Stimulated activated naive CD8-positive, alpha-beta T cell treated with anti-CD3 and anti-CD28 coated beads, Interleukin-15, Interleukin-2, amounts not matched to agents 100 ng/mL and 50 ng/mL, for 24 hours (primary cell): ENCODE data around the gene KSR2.

Experiments used
- H3K27ac Mint-ChIP-seq: one replicate; pipeline ENCODE4 v1.8.0; 2021; ENCODE audit warnings: mild to moderate bottlenecking, mixed read lengths
- H3K27me3 Mint-ChIP-seq: one replicate; pipeline ENCODE4 v1.8.0; 2021; ENCODE audit warnings: mixed read lengths
- H3K36me3 Mint-ChIP-seq: one replicate; pipeline ENCODE4 v1.8.0; 2021; ENCODE audit warnings: low read depth, mixed read lengths
- H3K4me1 Mint-ChIP-seq: one replicate; pipeline ENCODE4 v1.8.0; 2021; ENCODE audit warnings: low read depth, mixed read lengths
- H3K4me3 Mint-ChIP-seq: one replicate; pipeline ENCODE4 v1.8.0; 2021; ENCODE audit warnings: mild to moderate bottlenecking, mixed read lengths
- H3K9me3 Mint-ChIP-seq: one replicate; pipeline ENCODE4 v1.8.0; 2021; ENCODE audit warnings: mixed read lengths

KSR2 gene

DNA sequence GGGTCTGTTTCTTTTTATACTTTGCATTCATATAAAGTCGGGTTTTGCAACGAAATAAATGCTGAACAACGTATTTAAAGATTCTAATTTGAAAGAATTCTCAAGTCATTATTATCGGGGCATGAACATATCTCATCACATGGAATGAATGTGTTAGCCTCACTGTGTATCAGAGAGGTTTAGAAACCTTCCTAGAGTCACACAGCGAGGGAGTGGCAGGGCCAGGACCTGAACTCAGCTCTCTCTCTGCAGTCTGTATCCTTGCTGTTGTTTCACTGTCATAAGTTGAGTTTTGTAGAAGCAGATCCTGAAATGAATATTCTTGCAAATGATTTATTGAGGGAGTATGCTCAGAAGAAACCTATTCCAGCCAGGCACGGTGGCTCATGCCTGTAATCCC is 398.2 kb downstream of the KSR2 start:
- H3K36me3 Mint-ChIP-seq, result no peaks in the 10 kb centered on the region
- H3K27ac Mint-ChIP-seq, result no peak overlapping the region
- no peaks in the 10 kb centered on the region for H3K27me3 Mint-ChIP-seq
- H3K4me3 Mint-ChIP-seq, result no peak overlapping the region
- no peaks in the 10 kb centered on the region for H3K9me3 Mint-ChIP-seq
- H3K4me1 Mint-ChIP-seq, result no peaks in the 10 kb centered on the region

DNA sequence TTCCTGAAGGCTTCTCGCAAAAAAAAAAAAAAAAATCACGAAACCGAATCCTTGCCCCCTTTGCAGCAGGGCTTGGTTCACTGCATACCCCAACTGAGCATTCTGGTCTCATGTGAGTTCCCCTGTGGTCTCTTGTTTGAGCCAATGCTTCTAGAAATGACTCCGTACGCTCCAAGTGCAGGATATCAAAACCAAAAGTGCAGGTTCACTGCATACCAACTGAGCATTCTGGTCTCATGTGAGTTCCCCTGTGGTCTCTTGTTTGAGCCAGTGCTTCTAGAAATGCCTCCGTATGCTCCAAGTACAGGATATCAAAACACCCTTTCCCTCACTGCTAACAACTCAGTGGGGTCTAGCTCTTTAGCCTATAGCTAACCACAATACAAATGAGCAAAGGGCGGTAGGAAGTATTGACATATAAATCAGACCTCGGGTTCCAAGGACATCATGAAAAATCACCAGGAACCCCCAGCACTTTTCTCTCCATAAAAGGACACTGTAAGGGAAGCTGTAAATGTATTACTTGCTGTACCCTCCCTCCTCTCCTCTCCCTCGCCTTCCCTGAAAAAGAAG is 401.1 kb downstream of the KSR2 start:
- Mint-ChIP-seq H3K27me3 (peaks cover 3% of the 10 kb centered on the region), H3K4me1 (no peaks in the 10 kb centered on the region), H3K9me3 (no peaks in the 10 kb centered on the region), H3K36me3 (no peaks in the 10 kb centered on the region), H3K27ac (no peak overlapping the region), H3K4me3 (no peak overlapping the region)

DNA sequence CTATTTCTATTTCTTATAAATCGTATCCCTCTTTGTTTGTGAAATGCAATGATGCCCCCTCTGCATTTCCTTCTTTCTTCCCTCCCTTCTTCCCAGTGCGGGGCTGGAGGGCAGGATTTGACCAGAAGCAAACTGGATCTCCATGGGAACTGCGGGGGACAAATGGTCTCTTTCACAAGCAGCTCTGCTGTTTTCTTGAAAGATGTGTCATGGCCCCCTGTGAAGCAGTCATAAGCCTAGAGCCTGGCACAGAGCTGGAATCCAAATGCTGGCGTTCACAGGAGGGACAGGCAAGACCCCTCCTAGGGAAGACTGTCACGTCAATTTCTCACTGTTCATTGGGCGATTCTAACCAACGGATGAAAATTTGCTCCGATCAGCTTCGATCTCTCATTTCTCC is 403.9 kb downstream of the KSR2 start:
- no peaks in the 10 kb centered on the region for H3K4me1 Mint-ChIP-seq
- H3K9me3 Mint-ChIP-seq, result no peaks in the 10 kb centered on the region
- H3K4me3 Mint-ChIP-seq, result no peak overlapping the region
- H3K27me3 Mint-ChIP-seq, result peaks cover 3% of the 10 kb centered on the region
- H3K36me3 Mint-ChIP-seq, result no peaks in the 10 kb centered on the region
- H3K27ac Mint-ChIP-seq, result no peak overlapping the region

DNA sequence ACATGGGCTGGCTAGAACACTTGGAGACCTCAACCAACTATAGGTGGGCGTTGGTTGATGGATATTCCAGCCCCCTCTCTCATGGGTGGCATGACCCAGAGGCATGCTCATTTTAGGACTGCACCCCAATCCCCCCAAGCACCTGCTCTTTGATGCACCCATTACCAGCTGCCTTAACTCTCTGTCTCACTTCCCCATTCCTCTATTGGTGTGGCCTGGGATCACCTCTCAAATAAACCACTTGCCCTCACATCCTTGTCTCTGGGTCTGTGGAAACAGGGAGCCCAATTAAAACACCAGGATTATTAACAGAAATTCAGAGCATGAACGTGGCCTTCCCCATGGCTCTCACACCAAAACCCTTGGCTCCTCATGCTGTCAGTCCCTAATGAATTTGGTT is 405.1 kb downstream of the KSR2 start:
- Mint-ChIP-seq H3K4me3 (no peak overlapping the region), H3K27me3 (peaks cover 3% of the 10 kb centered on the region), H3K4me1 (no peaks in the 10 kb centered on the region), H3K27ac (no peak overlapping the region), H3K36me3 (no peaks in the 10 kb centered on the region), H3K9me3 (no peaks in the 10 kb centered on the region)

DNA sequence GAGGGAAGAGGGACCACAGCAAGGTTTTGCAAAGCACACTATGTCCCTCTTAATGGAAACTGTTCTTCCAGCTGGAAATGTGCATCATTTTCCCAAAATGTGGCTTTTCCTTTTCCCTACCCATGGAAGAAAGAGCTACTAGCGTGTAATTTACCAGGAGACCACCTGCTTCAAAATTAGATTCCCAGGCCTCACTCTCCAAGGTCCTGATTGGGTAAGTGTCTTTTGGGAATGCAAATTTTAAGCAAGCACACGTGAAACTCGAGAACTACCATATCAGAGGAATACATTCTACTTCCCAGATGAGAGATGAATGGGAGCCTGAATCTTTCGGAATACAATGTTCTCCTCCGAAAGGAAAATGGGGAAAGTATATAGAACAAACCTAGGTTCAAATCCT is 405.8 kb downstream of the KSR2 start:
- H3K9me3 Mint-ChIP-seq, result no peaks in the 10 kb centered on the region
- H3K27ac Mint-ChIP-seq, result no peak overlapping the region
- peaks cover 3% of the 10 kb centered on the region for H3K27me3 Mint-ChIP-seq
- H3K36me3 Mint-ChIP-seq, result no peaks in the 10 kb centered on the region
- H3K4me1 Mint-ChIP-seq, result no peaks in the 10 kb centered on the region
- no peak overlapping the region for H3K4me3 Mint-ChIP-seq

DNA sequence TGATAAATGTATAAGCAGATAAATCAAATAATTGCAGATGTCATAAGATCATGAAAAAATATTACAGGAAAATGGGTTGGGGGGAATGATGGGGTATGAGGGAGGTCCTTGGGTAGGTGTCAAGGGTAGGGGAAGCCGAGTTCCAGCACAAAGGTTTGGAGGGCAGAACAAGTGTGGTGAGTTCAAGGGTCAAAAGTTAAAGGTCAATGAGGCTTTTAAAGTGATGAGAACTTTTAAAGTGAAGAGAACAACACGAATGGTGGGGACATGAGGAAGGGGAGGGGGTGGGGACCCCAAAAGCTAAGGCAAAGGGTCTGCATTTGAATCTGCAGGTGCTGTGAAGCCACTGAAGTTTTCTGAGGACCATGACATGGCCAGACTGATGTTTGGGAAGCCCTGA is 406.8 kb downstream of the KSR2 start:
- Mint-ChIP-seq H3K27ac (no peak overlapping the region), H3K9me3 (no peaks in the 10 kb centered on the region), H3K4me1 (no peaks in the 10 kb centered on the region), H3K27me3 (peaks cover 3% of the 10 kb centered on the region), H3K4me3 (no peak overlapping the region), H3K36me3 (no peaks in the 10 kb centered on the region)

DNA sequence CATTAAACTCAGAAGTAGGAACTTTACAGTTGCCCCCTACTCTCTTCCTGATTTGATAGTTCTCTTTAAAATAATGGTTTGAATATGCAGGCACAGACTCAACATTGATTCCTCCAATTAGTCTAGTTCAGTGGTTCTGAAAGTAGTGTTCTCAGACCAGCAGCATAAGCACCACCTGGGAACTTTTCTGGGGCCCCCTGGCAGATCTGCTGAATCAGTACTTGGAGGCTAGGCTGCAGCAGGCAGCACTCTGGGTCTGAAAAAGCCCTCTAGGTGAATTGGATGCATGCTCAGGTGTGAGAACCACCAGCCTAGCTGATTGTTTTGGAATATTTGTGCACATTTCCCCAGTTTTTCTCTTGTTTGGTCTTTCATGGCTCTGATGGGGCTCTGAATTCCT is 408.8 kb downstream of the KSR2 start:
- Mint-ChIP-seq H3K4me1 (no peaks in the 10 kb centered on the region), H3K27ac (no peak overlapping the region), H3K4me3 (no peak overlapping the region), H3K9me3 (no peaks in the 10 kb centered on the region), H3K27me3 (no peaks in the 10 kb centered on the region), H3K36me3 (no peaks in the 10 kb centered on the region)

DNA sequence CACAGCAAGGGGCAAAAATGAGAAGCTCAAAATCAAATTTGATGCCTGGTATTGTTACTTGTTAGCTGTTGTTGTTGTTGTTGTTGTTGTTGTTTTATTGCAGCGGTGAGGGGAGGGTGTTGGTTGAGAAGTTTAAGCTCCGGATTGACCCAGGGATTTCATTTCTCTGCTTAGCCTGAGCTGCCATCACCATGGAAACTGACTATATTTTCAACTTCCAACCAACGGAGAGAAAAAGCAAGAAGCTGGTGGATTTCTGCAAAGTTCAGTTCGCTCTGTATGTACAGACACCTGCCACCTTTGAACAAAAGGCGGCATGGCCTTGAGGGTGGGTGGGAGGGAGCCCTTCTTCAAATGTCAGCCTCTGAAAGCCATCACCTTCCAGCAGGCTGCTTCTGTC is 412.9 kb downstream of the KSR2 start:
- H3K27ac Mint-ChIP-seq, result no peak overlapping the region
- H3K36me3 Mint-ChIP-seq, result no peaks in the 10 kb centered on the region
- H3K4me1 Mint-ChIP-seq, result no peaks in the 10 kb centered on the region
- H3K4me3 Mint-ChIP-seq, result no peak overlapping the region
- H3K9me3 Mint-ChIP-seq, result peaks cover 13% of the 10 kb centered on the region
- peaks cover 6% of the 10 kb centered on the region for H3K27me3 Mint-ChIP-seq

DNA sequence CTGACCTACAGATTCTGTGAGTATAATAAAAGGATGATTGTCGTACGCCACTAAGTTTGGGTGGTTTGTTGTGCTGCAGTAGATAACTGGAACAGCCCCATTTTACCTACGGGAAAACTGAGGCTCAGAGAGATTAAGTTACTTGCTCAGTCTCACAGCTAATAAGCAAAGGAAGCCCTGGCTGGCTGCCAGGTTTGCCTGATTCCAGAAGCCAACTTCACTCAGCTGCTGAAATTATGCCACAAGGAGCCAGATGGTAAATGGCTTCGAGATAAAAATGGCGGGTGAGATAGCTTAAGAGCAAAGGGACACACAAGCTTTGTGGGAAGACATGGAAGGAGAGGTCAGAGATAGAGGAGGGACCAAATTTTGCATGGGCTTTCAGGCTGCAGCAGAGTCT is 415.8 kb downstream of the KSR2 start:
- Mint-ChIP-seq H3K9me3 (peaks cover 13% of the 10 kb centered on the region), H3K4me1 (no peaks in the 10 kb centered on the region), H3K27ac (no peak overlapping the region), H3K4me3 (no peak overlapping the region), H3K36me3 (no peaks in the 10 kb centered on the region), H3K27me3 (peaks cover 6% of the 10 kb centered on the region)

DNA sequence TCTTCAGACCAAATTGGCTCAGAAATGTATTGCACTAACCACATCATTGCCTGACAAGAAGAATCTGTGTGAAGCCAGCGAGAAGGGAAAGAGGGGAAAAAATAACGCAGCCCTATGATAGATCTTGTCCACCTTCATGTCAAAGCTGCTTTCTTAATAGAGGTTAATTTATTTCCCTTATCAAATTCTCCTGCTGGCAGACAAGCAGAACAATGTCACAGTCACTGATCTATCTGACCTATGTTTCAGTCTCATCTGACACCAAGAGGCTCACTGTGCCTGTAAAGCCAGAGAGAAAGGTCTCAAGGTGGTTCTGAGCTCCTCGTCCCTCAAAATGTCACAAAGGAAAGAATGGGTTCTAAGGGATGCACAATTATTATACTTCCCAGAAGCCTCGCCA is 417.1 kb downstream of the KSR2 start:
- H3K27ac Mint-ChIP-seq, result no peak overlapping the region
- no peaks in the 10 kb centered on the region for H3K36me3 Mint-ChIP-seq
- peaks cover 6% of the 10 kb centered on the region for H3K27me3 Mint-ChIP-seq
- no peaks in the 10 kb centered on the region for H3K4me1 Mint-ChIP-seq
- H3K9me3 Mint-ChIP-seq, result peaks cover 13% of the 10 kb centered on the region
- H3K4me3 Mint-ChIP-seq, result no peak overlapping the region

DNA sequence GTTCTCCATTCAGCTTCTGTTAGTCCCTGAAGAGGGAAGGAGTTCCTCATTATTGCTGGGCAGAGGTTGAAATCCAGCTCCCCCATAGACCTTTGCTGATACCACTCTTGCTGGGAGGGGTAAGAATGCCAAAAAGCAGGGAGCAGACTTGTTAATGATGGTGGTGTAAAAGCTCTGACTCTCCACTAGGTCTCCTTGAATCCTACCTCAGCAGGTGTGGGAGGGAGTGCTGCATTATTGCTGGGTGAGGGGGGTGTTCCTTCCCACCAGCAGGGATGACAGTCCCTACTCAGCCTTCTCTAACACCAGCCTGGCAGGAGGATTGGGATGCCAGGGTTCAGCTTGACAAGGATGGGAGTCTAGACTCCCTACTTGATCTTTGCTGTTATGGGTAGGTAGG is 421.6 kb downstream of the KSR2 start:
- Mint-ChIP-seq H3K36me3 (no peaks in the 10 kb centered on the region), H3K4me3 (no peak overlapping the region), H3K4me1 (no peaks in the 10 kb centered on the region), H3K27me3 (peaks cover 6% of the 10 kb centered on the region), H3K9me3 (no peaks in the 10 kb centered on the region), H3K27ac (no peak overlapping the region)

DNA sequence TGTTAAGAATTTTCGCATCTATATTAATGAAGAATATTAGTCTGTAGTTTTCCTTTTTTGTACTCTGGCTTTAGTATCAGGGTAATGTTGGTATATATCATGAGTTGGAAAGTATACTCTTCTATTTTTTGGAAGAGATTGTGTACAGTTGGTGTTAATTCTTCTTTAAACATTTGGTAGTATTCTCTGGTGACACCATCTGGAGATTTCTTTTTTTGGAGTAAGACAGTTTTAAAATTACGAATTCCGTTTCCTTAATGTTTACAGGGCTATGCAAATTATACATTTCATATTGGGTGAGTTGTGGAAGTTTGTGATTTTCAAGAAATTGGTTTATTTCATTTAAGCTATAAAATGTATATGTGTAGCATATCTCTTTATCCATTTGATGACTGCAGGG is 423.6 kb downstream of the KSR2 start:
- Mint-ChIP-seq H3K27ac (no peak overlapping the region), H3K9me3 (no peaks in the 10 kb centered on the region), H3K4me1 (no peaks in the 10 kb centered on the region), H3K27me3 (no peaks in the 10 kb centered on the region), H3K36me3 (no peaks in the 10 kb centered on the region), H3K4me3 (no peak overlapping the region)

DNA sequence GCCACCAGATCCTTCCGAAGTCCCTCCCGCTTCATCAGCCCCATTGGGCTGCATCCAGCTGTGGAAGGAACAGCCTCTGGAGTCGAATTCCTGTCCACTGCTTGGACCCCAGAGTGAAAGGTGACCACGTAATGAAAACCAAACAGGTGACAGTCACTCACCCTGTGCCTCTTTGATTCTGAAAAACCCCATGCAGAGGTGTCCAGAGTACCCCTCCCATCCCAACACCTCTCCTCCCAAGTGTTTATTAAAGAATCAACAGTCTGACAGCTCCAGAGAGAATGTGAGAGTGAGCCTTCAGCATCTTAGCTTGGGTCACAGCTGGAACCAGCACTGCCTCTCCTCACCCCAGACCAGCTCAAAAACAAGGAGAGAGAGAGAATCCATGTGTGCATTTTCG is 428.8 kb downstream of the KSR2 start:
- Mint-ChIP-seq H3K27me3 (no peaks in the 10 kb centered on the region), H3K9me3 (no peaks in the 10 kb centered on the region), H3K36me3 (no peaks in the 10 kb centered on the region), H3K27ac (no peak overlapping the region), H3K4me3 (no peak overlapping the region), H3K4me1 (no peaks in the 10 kb centered on the region)

DNA sequence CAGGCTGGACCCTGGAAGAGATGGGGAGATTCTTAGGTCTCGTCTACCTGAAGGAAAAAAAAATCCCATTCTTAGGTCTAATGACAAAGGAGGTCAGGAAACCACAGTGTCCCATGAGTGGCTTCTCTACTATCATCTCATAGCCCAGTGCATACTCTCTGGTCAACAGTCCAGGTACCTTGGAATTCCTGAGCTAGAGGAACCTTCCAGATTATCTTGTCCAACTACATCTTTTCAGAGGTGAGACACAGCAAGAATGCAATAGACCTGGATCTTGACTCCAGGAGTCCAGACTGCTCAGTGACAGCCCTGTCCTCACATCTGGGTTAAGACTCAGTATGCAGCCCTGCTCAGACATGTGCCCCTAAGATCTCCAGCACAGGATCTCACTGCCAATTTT is 429.9 kb downstream of the KSR2 start:
- Mint-ChIP-seq H3K27me3 (no peaks in the 10 kb centered on the region), H3K9me3 (no peaks in the 10 kb centered on the region), H3K36me3 (no peaks in the 10 kb centered on the region), H3K4me1 (no peaks in the 10 kb centered on the region), H3K27ac (no peak overlapping the region), H3K4me3 (no peak overlapping the region)

DNA sequence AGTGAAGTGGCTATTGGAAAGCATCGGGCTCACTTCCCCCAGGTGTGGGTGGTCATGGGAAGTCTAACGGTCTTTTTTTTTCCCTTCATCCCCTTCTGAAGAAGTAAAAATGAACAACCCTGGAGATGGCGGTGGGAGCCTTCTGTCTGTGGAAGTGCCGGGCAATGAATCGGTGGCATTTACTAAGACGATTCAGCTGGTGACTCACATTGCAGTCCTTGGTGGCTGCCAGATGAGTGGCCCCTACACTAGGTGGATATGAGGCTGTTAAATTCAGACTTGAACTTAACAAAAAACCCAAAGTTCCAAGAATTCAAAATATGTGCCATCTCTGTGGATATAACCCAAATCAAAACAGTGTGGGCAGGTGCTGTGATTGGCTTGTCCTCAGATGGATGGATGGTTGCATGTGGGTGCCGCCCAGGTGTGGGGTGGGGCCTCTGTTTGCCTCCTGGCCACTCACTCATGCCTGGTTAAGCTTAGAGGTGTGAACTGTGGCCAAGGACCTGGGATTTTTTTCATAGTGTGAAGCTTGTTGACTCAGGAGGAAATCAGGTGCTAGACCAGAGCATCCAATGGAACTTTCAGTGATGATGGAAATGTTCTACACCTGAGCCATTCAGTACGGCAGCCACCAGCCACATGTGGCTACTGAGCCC is 430.6 kb downstream of the KSR2 start:
- no peaks in the 10 kb centered on the region for H3K9me3 Mint-ChIP-seq
- no peaks in the 10 kb centered on the region for H3K36me3 Mint-ChIP-seq
- no peaks in the 10 kb centered on the region for H3K4me1 Mint-ChIP-seq
- H3K27me3 Mint-ChIP-seq, result no peaks in the 10 kb centered on the region
- H3K4me3 Mint-ChIP-seq, result no peak overlapping the region
- H3K27ac Mint-ChIP-seq, result no peak overlapping the region

DNA sequence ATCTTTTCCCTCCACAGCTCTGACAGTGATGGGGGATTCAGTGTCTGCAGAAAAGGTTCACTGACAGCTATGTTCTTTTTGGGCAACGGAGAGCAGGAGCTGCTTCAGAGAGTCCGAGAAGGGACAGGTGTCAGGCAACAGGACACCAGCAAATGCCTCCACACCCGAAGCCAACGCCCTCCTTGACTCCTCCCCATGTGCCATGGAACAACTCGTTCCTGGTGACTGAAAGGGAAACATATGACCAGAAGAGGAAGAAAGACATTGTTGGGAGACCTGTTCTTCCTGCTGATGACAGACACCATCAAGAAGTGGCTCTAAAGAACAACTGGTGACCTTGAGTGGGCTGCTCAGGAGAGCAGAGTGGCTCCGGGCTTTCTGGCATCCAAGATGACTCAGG is 435.1 kb downstream of the KSR2 start:
- Mint-ChIP-seq H3K9me3 (no peaks in the 10 kb centered on the region), H3K4me3 (no peak overlapping the region), H3K4me1 (no peaks in the 10 kb centered on the region), H3K36me3 (no peaks in the 10 kb centered on the region), H3K27ac (no peak overlapping the region), H3K27me3 (no peaks in the 10 kb centered on the region)
